Common myeloid progenitor, CD34-positive (primary cell): Measurements from ENCODE around the gene NKRF.

Experiments used
- CTCF ChIA-PET: fragments of 350-600 bp; sonication (Branson Sonifier 250); formaldehyde crosslinking; loops from one replicate; lab custom pipeline; 2021; ENCODE audit warnings: antibody characterized with exemption; lab: Charles Lee
- POLR2A ChIA-PET: fragments of 350-600 bp; sonication (Branson Sonifier 250); formaldehyde crosslinking; loops from one replicate; lab custom pipeline; 2021; ENCODE audit warnings: antibody characterized with exemption; lab: Charles Lee
- DNase-seq, 3 donors: peaks; one replicate each; pipeline versions ENCODE4 v3.0.0 to v3.0.0-alpha.2; 2013
- H3K27ac ChIP-seq, 2 experiments: 1 replicate in 1 of 2; 2 replicates in 1 of 2; pipeline ENCODE4 v1.7.0; 2013; ENCODE audit warnings: inconsistent platforms in 2 of 2, low read length in 2 of 2, mild to moderate bottlenecking in 2 of 2, low read depth in 1 of 2, moderate library complexity in 1 of 2; ENCODE audit not compliant: severe bottlenecking in 2 of 2, insufficient read depth in 1 of 2, poor library complexity in 1 of 2
- H3K27me3 ChIP-seq, 5 experiments: replicated peaks in 2 of 5; 1 replicate in 3 of 5; 2 replicates in 2 of 5; pipeline versions ENCODE4 v1.6.1 to v1.7.0; 2013; ENCODE audit warnings: low read length in 4 of 5, mild to moderate bottlenecking in 2 of 5, moderate library complexity in 2 of 5, inconsistent platforms in 1 of 5; ENCODE audit not compliant: insufficient read depth in 5 of 5, control insufficient read depth in 4 of 5
- H3K36me3 ChIP-seq, 4 experiments: 1 replicate in 2 of 4; 2 replicates in 2 of 4; pipeline versions ENCODE4 v1.6.1 to v1.7.0; 2013; ENCODE audit warnings: low read length in 3 of 4, control low read depth in 1 of 4, mild to moderate bottlenecking in 1 of 4; ENCODE audit not compliant: control insufficient read depth in 4 of 4, insufficient read depth in 4 of 4
- H3K4me1 ChIP-seq, 4 experiments: 1 replicate in 3 of 4; 2 replicates in 1 of 4; pipeline versions ENCODE4 v1.6.1 to v1.7.1; 2013; ENCODE audit warnings: low read length in 3 of 4, mild to moderate bottlenecking in 3 of 4, control low read depth in 1 of 4, inconsistent platforms in 1 of 4, moderate library complexity in 1 of 4; ENCODE audit not compliant: control insufficient read depth in 4 of 4, insufficient read depth in 4 of 4; ENCODE audit errors: control extremely low read depth in 1 of 4
- H3K4me3 ChIP-seq, 7 experiments: 1 replicate in 4 of 7; 2 replicates in 3 of 7; pipeline versions ENCODE4 v1.5.1 to v1.7.0; 2013; ENCODE audit warnings: mild to moderate bottlenecking in 7 of 7, low read length in 6 of 7, moderate library complexity in 6 of 7, inconsistent platforms in 2 of 7, low read depth in 2 of 7, control low read depth in 1 of 7; ENCODE audit not compliant: insufficient read depth in 4 of 7, control insufficient read depth in 1 of 7; ENCODE audit errors: extremely low read depth in 1 of 7
- H3K9me3 ChIP-seq, 5 experiments: 1 replicate in 4 of 5; 2 replicates in 1 of 5; pipeline versions ENCODE4 v1.6.1 to v1.7.1; 2013; ENCODE audit warnings: low read length in 4 of 5, mild to moderate bottlenecking in 2 of 5, inconsistent platforms in 1 of 5, low read depth in 1 of 5, moderate library complexity in 1 of 5; ENCODE audit not compliant: control insufficient read depth in 4 of 5, insufficient read depth in 2 of 5; ENCODE audit errors: control extremely low read depth in 1 of 5
- WGBS: methylation state at CpG from one replicate; pipeline ENCODE4 v1.1.5; 2013; ENCODE audit not compliant: insufficient coverage; 5-methylcytosine and 5-hydroxymethylcytosine counted together

Gene NKRF

GRCh38 chrX:119589810-119590209 lies 16.4 kb downstream of the NKRF start:
- Histone ChIP-seq H3K4me3 (no peak overlapping the region), H3K27me3 (peaks cover 0 to 4% (median 0%) of the 10 kb centered on the region in 5 experiments), H3K36me3 (peaks cover 8 to 37% (median 19%) of the 10 kb centered on the region in 4 experiments), H3K4me1 (no peaks in the 10 kb centered on the region), H3K27ac (no peak overlapping the region), H3K9me3 (no peaks in the 10 kb centered on the region)
- no CpG with 5 or more reads among the region's 5 CpGs for WGBS
- ChIA-PET POLR2A (no interaction called here), CTCF (interaction anchor here (0.6 kb wide), 1 partner anchor 155 kb away, joined by 3 read pairs; no protein-coding TSS in a partner anchor)
- DNase-seq = no peak

- H3K4me1 ChIP-seq = no peaks in the 10 kb centered on the region
- no peak overlapping the region for H3K4me3 ChIP-seq
- H3K9me3 ChIP-seq = no peaks in the 10 kb centered on the region
- POLR2A ChIA-PET = interaction anchor here (0.6 to 1.1 kb wide), 2 partner anchors 9 to 13 kb away, joined by 4 to 11 read pairs; no protein-coding TSS in a partner anchor
- DNase-seq = no peak
- 67% methylated on average over 1 of the region's 2 CpGs for WGBS
- H3K36me3 ChIP-seq = peaks cover 2 to 14% (median 4%) of the 10 kb centered on the region in 4 experiments
- peaks cover 0 to 2% (median 0%) of the 10 kb centered on the region in 5 experiments for H3K27me3 ChIP-seq
- H3K27ac ChIP-seq = no peak overlapping the region
- CTCF ChIA-PET = interaction anchor here (1.0 to 1.6 kb wide), 3 partner anchors 8 to 68 kb away, joined by 3 to 4 read pairs (median 4); no protein-coding TSS in a partner anchor
Observed at GRCh38 chrX:119583431-119584059, 22.7 kb downstream of the NKRF start.

GRCh38 chrX:119579414-119579813 lies 26.8 kb downstream of the NKRF start:
- ChIA-PET CTCF (interaction anchor here (1.2 kb wide), 1 partner anchor 30 kb away, joined by 3 read pairs; no protein-coding TSS in a partner anchor), POLR2A (no interaction called here)
- DNase-seq = peak in 2 of 3 donors; percentile 14 to 27
- H3K36me3 ChIP-seq = peaks cover 0 to 9% (median 2%) of the 10 kb centered on the region in 4 experiments
- peaks cover 0 to 2% (median 0%) of the 10 kb centered on the region in 5 experiments for H3K27me3 ChIP-seq
- H3K9me3 ChIP-seq = no peaks in the 10 kb centered on the region
- H3K4me1 ChIP-seq = peaks cover 0 to 10% (median 8%) of the 10 kb centered on the region in 4 experiments
- no peak overlapping the region for H3K4me3 ChIP-seq
- H3K27ac ChIP-seq = no peak overlapping the region

- Histone ChIP-seq H3K27ac (peak within 1 kb of the TSS; percentile 70 to 81), H3K4me3 (peak within 1 kb of the TSS; percentile 62 to 85 (median 75)), H3K36me3 (no peaks in the 10 kb centered on the region), H3K4me1 (peaks cover 0 to 16% (median 12%) of the 10 kb centered on the region in 4 experiments), H3K9me3 (no peaks in the 10 kb centered on the region), H3K27me3 (peaks cover 0 to 2% (median 0%) of the 10 kb centered on the region in 5 experiments)
- WGBS = 34% methylated on average over 74 of the region's 86 CpGs
- peak; percentile 92 to 97 (median 97) for DNase-seq
- ChIA-PET POLR2A (interaction anchor here (0.6 to 2.0 kb wide), 7 partner anchors 9 to 727 kb away, joined by 3 to 11 read pairs (median 5); partner anchors contain the start of genes NKRF and STEEP1), CTCF (interaction anchor here (1.4 kb wide), 1 partner anchor 14 kb away, joined by 4 read pairs; no protein-coding TSS in a partner anchor)
Observed at GRCh38 chrX:119574394-119575266, 31.6 kb downstream of the NKRF start, which contains the start of gene UBE2A. UBE2A (plus strand) TSS chrX:119574563; CDS start chrX:119574712, 149 bp downstream.

GRCh38 chrX:119573840-119574393 lies 32.3 kb downstream of the NKRF start:
- peaks cover 0 to 16% (median 12%) of the 10 kb centered on the region in 4 experiments for H3K4me1 ChIP-seq
- peak in 2 of 3 donors; percentile 24 to 40 for DNase-seq
- peaks cover 0 to 2% (median 0%) of the 10 kb centered on the region in 5 experiments for H3K27me3 ChIP-seq
- H3K4me3 ChIP-seq = peak overlapping the region; percentile 20 to 85 (median 75)
- whole genome bisulfite sequencing = 33% methylated on average over 24 of the region's 30 CpGs
- POLR2A ChIA-PET = interaction anchor here (0.6 to 2.0 kb wide), 6 partner anchors 9 to 727 kb away, joined by 3 to 7 read pairs (median 4); partner anchors contain the start of genes NKRF and STEEP1
- H3K27ac ChIP-seq = peak overlapping the region in 1 of 2 experiments; percentile 81
- CTCF ChIA-PET = interaction anchor here (1.4 kb wide), 1 partner anchor 14 kb away, joined by 4 read pairs; no protein-coding TSS in a partner anchor
- no peaks in the 10 kb centered on the region for H3K9me3 ChIP-seq
- H3K36me3 ChIP-seq = no peaks in the 10 kb centered on the region

- 55% methylated on average over 3 of the region's 3 CpGs for WGBS
- no peaks in the 10 kb centered on the region for H3K9me3 ChIP-seq
- H3K4me1 ChIP-seq = peaks cover 0 to 16% (median 12%) of the 10 kb centered on the region in 4 experiments
- peaks cover 0 to 2% (median 0%) of the 10 kb centered on the region in 5 experiments for H3K27me3 ChIP-seq
- no peak overlapping the region for H3K27ac ChIP-seq
- POLR2A ChIA-PET = no interaction called here
- H3K36me3 ChIP-seq = no peaks in the 10 kb centered on the region
- H3K4me3 ChIP-seq = peak overlapping the region in 6 of 7 experiments; percentile 62 to 85 (median 78)
- CTCF ChIA-PET = no interaction called here
- no peak for DNase-seq
Observed at GRCh38 chrX:119573222-119573621, 33.0 kb downstream of the NKRF start.
